ENCODE data around the gene OBP2B. TPM values are rescaled to one million over a fixed set of nuclear protein-coding genes. Genes with fewer than 3 reads are reported as not detected.
A peak's percentile ranks its signal among the peaks of the same experiment; 100 is the strongest.
"Not testable (repeated sequence)": the region's sequence is repeated elsewhere in the genome, so short reads cannot be mapped to it uniquely, and the experiment has no call there.

Gene OBP2B
- polyA plus RNA-seq, 2 of the 4 experiments (the other 2 are of a cell fraction), result not detected

DNA sequence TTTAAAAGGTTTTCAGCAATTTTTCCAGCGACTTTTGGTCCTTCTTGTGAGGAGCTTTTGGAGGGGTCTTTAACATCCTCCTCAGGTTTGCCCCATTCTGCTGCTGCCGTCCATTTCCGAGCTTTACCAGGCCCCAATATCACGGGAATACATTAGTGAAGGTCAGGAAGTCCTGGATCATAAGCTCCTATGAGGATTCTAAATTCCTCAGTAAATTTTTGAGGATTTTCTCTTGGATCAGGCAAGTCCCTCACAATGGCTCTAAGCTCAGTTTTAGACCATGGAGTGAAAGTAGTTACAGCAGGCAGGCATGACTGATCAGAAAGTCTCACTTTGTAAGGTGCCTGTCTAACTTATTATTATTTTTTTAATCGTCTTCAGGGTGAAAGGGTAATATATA, 28.1 kb downstream of the OBP2B start:
- WGBS (ENCODE audit: missing lambda C conversion rate), result 65% methylated on average over 5 of the region's 5 CpGs
- FAIRE-seq, result no peak
- POLR2A ChIA-PET, result no interaction called here

DNA sequence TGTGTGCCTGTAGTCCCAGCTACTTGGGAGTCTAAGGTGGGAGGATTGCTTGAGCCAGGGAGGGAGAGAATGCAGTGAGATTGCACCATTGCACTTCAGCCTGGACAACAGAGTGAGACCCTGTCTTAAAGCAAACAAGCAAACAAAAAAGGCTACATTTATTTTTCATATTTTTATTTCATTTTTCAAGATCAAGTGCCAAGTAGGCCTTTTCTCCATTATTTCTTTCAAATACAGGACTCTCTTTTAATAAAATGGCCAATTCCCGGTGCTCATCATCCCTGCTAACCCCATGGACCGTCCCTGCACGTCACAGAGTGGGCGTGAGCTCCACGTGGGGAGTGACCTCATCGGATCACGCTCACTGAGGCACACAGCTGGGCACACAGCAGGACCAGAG, 36.0 kb downstream of the OBP2B start:
- Histone ChIP-seq H3K9me3 (no peaks in the 10 kb centered on the region), H3K4me2 (no peak overlapping the region), H3K27ac (no peak overlapping the region), H3K4me3 (no peak overlapping the region), H3K4me1 (peaks cover 13% of the 10 kb centered on the region)
- ChIA-PET POLR2A (no interaction called here), CTCF (interaction anchor here (0.9 to 10.6 kb wide), 5 partner anchors 15 to 29 kb away, joined by 3 to 89 read pairs (median 4); no protein-coding TSS in a partner anchor)
- no peak for TF ChIP-seq RCOR1 (IDR thresholded peaks at IDR 0.05; ENCODE audit: low read depth, low read length)
- TF ChIP-seq PHF8 (IDR thresholded peaks at IDR 0.05; ENCODE audit: borderline replicate concordance, low read depth), result no peak
- FAIRE-seq (no peak), ATAC-seq (no peak), DNase-seq (ENCODE audit: low read depth in 1 of 2, low spot score in 1 of 2) (no peak)
- WGBS (ENCODE audit: missing lambda C conversion rate), result 80% methylated on average over 7 of the region's 7 CpGs

More for the DNA sequence above, 28.1 kb downstream of the OBP2B start:
- TF ChIP-seq EHF (CRISPR knock-in tag; IDR thresholded peaks at IDR 0.05) (no peak), EP300 (IDR thresholded peaks at IDR 0.05) (no peak), CBX2 (IDR thresholded peaks at IDR 0.05; ENCODE audit: borderline replicate concordance, low read depth) (no peak), POLR2A (IDR thresholded peaks at IDR 0.05; ENCODE audit: low read length) (no peak), RFX5 (IDR thresholded peaks at IDR 0.05) (no peak)
- TF ChIP-seq, protein P1, sequence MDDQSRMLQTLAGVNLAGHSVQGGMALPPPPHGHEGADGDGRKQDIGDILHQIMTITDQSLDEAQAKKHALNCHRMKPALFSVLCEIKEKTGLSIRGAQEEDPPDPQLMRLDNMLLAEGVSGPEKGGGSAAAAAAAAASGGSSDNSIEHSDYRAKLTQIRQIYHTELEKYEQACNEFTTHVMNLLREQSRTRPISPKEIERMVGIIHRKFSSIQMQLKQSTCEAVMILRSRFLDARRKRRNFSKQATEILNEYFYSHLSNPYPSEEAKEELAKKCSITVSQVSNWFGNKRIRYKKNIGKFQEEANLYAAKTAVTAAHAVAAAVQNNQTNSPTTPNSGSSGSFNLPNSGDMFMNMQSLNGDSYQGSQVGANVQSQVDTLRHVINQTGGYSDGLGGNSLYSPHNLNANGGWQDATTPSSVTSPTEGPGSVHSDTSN (IDR thresholded peaks at IDR 0.05), result no peak
- TF ChIP-seq, protein P2, sequence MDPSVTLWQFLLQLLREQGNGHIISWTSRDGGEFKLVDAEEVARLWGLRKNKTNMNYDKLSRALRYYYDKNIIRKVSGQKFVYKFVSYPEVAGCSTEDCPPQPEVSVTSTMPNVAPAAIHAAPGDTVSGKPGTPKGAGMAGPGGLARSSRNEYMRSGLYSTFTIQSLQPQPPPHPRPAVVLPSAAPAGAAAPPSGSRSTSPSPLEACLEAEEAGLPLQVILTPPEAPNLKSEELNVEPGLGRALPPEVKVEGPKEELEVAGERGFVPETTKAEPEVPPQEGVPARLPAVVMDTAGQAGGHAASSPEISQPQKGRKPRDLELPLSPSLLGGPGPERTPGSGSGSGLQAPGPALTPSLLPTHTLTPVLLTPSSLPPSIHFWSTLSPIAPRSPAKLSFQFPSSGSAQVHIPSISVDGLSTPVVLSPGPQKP (IDR thresholded peaks at IDR 0.05; ENCODE audit: low read depth, low read length), result no peak
- Histone ChIP-seq H3K4me2 (no peak overlapping the region), H3K27ac (no peak overlapping the region), H3K9me3 (no peaks in the 10 kb centered on the region), H3K4me3 (no peak overlapping the region), H3K4me1 (0 out of 3 replicates have a peak, but pooled peaks cover 3% of the 10 kb centered on the region)
- ATAC-seq (no peak), DNase-seq (ENCODE audit: low read depth in 1 of 2, low spot score in 1 of 2) (no peak)
- CTCF ChIA-PET, result interaction anchor here (0.8 to 10.6 kb wide), 26 partner anchors 7 to 305 kb away, joined by 3 to 89 read pairs (median 4); no protein-coding TSS in a partner anchor

DNA sequence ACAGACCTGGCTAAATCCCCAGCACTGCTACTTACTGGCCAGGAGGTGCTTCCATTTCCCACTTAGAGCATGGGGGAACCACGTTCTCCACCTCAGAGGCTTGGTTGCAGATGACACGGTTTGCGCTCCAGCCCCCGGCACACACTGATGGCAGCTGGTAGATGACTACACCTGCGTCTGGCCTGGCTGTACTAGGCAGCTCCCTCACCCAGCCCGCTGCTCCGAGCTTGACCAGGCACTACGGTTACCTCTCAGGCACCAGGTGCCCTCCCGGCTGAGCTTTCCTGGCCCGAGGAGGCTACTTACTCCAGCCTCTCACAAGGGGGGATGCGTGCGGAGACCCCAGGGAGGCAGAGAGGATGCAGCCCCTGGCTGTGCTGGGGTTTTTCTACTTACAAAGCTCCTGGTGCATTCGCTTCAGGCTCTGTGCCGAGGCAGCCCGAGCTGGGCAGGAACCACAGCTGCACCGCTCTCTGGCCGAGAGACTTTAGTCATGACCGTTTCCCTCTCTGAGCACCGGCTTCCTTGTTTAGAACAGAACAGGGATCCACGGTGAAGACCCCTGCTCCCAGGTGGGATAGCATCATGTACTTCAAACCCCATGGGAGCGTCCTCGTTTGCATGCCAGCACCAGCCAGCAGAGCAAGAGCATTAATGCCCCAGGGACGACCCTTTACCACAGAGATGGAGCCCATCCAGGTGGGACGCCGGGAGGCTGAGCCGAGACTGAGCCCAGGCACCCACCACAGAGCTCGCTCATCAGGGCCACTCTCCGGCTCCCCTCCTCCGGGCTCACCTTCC, 37.7 kb downstream of the OBP2B start:
- H3K9me3 ChIP-seq, result no peaks in the 10 kb centered on the region
- DNase-seq (ENCODE audit: low read depth in 1 of 2, low spot score in 1 of 2) (no peak), FAIRE-seq (no peak), ATAC-seq (peak in 1 of 2 experiments; percentile 19; a peak in 1 of 6 replicates)
- ChIA-PET CTCF (interaction anchor here (0.9 to 10.6 kb wide), 5 partner anchors 9 to 16 kb away, joined by 3 to 89 read pairs (median 6); no protein-coding TSS in a partner anchor), POLR2A (no interaction called here)
- TF ChIP-seq, protein P3, sequence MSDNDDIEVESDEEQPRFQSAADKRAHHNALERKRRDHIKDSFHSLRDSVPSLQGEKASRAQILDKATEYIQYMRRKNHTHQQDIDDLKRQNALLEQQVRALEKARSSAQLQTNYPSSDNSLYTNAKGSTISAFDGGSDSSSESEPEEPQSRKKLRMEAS (IDR thresholded peaks at IDR 0.05), result no peak
- no peak for TF ChIP-seq EHF (CRISPR knock-in tag; IDR thresholded peaks at IDR 0.05)
- TF ChIP-seq PHF8 (IDR thresholded peaks at IDR 0.05; ENCODE audit: borderline replicate concordance, low read depth), result no peak
- TF ChIP-seq, protein P1 (IDR thresholded peaks at IDR 0.05), result no peak
- TF ChIP-seq HOXA7 (CRISPR knock-in tag; IDR thresholded peaks at IDR 0.05), result no peak
- no peak for TF ChIP-seq ZNF302 (CRISPR knock-in tag; IDR thresholded peaks at IDR 0.05)
- no peak for TF ChIP-seq NFE2L2 (conservative IDR thresholded peaks at IDR 0.05; ENCODE audit: low read length)
- WGBS (ENCODE audit: missing lambda C conversion rate), result 67% methylated on average over 25 of the region's 29 CpGs
- no peak overlapping the region for H3K4me3 ChIP-seq
- no peak overlapping the region for H3K4me2 ChIP-seq
- H3K4me1 ChIP-seq, result peaks cover 25% of the 10 kb centered on the region
- H3K27ac ChIP-seq, result no peak overlapping the region

DNA sequence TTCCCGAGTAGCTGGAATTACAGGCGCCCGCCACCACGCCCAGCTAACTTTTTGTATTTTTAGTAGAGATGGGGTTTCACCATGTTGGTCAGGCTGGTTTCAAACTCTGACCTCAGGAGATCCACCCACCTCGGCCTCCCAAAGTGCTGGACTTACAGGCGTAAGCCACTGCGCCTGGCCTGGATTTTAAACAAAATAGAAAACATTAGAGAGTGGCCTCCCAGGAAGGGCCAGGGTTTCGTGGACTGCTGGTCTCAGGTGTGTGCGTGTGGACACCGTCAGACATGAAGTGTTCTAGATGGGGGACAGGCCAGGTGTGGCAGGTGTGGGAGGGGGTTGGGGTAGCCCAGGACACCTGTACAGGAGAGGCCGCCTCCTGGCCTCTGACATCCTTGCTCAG, 38.3 kb downstream of the OBP2B start:
- WGBS (ENCODE audit: missing lambda C conversion rate), result 92% methylated on average over 11 of the region's 11 CpGs
- no peak for ATAC-seq
- CTCF ChIA-PET, result interaction anchor here (1.3 to 10.6 kb wide), 3 partner anchors 10 to 17 kb away, joined by 5 to 89 read pairs (median 10); no protein-coding TSS in a partner anchor

DNA sequence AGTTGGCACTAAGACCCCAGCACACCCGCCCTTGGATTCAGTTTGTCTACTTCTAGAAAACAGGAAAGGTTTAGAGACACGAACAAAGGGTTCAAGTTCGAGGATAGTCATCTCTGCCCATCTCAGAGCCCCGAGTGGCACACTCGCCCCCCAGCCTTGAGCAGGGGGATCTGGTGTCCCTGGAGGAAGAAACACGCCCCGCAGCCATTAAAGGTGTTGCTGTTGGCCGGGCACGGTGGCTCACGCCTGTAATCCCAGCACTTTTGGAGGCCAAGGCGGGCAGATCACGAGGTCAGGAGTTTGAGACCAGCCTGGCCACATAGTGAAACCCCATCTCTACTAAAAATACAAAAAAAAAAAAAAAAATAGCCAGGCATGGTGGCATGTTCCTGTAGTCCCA, 39.4 kb downstream of the OBP2B start:
- WGBS (ENCODE audit: missing lambda C conversion rate), result 80% methylated on average over 12 of the region's 12 CpGs
- CTCF ChIA-PET, result interaction anchor here (0.6 to 2.5 kb wide), 3 partner anchors 9 to 353 kb away, joined by 3 to 10 read pairs (median 5); no protein-coding TSS in a partner anchor
- not testable (repeated sequence) for FAIRE-seq

More for the DNA sequence above, 38.3 kb downstream of the OBP2B start:
- TF ChIP-seq CHD2 (IDR thresholded peaks at IDR 0.05; ENCODE audit: low read length, partially characterized antibody) (no peak), POLR2AphosphoS2 (conservative IDR thresholded peaks at IDR 0.05; ENCODE audit: low read length) (no peak)
- H3K4me3 ChIP-seq, result no peak overlapping the region
- H3K27ac ChIP-seq, result no peak overlapping the region
- H3K9me3 ChIP-seq, result no peaks in the 10 kb centered on the region
- POLR2A ChIA-PET, result no interaction called here
- H3K4me1 ChIP-seq, result peaks cover 27% of the 10 kb centered on the region
- DNase-seq (ENCODE audit: low read depth in 1 of 2, low spot score in 1 of 2) (no peak), FAIRE-seq (no peak)
- no peak overlapping the region for H3K4me2 ChIP-seq

More for the DNA sequence above, 39.4 kb downstream of the OBP2B start:
- POLR2A ChIA-PET; H3K4me2 ChIP-seq; H3K27ac ChIP-seq; ATAC-seq; DNase-seq (ENCODE audit: low read depth in 1 of 2, low spot score in 1 of 2); H3K4me3 ChIP-seq; H3K9me3 ChIP-seq: not testable (repeated sequence)
- H3K4me1 ChIP-seq, result peaks cover 37% of the 10 kb centered on the region
